HK-2 (cell line): Measurements from ENCODE around the gene UBASH3B.
"Not testable (repeated sequence)": the region's sequence is repeated elsewhere in the genome, so short reads cannot be mapped to it uniquely, and the experiment has no call there.

ENCODE experiments used
- DNase-seq: peaks from one replicate; pipeline ENCODE4 v3.0.0-alpha.2; 2018; ENCODE audit not compliant: unreplicated experiment

The UBASH3B gene

GRCh38 chr11:122709039-122709760, 53.7 kb downstream of the UBASH3B start:
- peak; percentile 54 for DNase-seq

- no peak for DNase-seq
These were observed 55.8 kb downstream of the UBASH3B start for GRCh38 chr11:122711362-122711761.

GRCh38 chr11:122711831-122712381, 56.4 kb downstream of the UBASH3B start:
- no peak for DNase-seq

GRCh38 chr11:122714004-122714403, 58.5 kb downstream of the UBASH3B start:
- DNase-seq, result no peak

- no peak for DNase-seq
These were observed 59.0 kb downstream of the UBASH3B start for GRCh38 chr11:122714484-122714883.

- no peak for DNase-seq
These were observed 60.3 kb downstream of the UBASH3B start for GRCh38 chr11:122715548-122716440.

- no peak for DNase-seq
These were observed 61.8 kb downstream of the UBASH3B start for GRCh38 chr11:122717264-122717867.

- DNase-seq, result no peak
These were observed 64.8 kb downstream of the UBASH3B start for GRCh38 chr11:122720107-122720881.

- DNase-seq, result no peak
These were observed 65.9 kb downstream of the UBASH3B start for GRCh38 chr11:122721201-122721963.

GRCh38 chr11:122721964-122722266, 66.4 kb downstream of the UBASH3B start:
- DNase-seq, result no peak

- DNase-seq, result no peak
These were observed 67.6 kb downstream of the UBASH3B start for GRCh38 chr11:122723106-122723505.

GRCh38 chr11:122723576-122723975, 68.1 kb downstream of the UBASH3B start:
- no peak for DNase-seq

GRCh38 chr11:122724520-122724919, 69.0 kb downstream of the UBASH3B start:
- DNase-seq, result no peak

GRCh38 chr11:122726028-122726427, 70.5 kb downstream of the UBASH3B start:
- DNase-seq, result no peak

- no peak for DNase-seq
These were observed 71.8 kb downstream of the UBASH3B start for GRCh38 chr11:122727101-122727929.

- no peak for DNase-seq
These were observed 73.0 kb downstream of the UBASH3B start for GRCh38 chr11:122728561-122728960.

- no peak for DNase-seq
These were observed 73.6 kb downstream of the UBASH3B start for GRCh38 chr11:122729139-122729538.

- not testable (repeated sequence) for DNase-seq
These were observed 75.2 kb downstream of the UBASH3B start for GRCh38 chr11:122730694-122731093.

GRCh38 chr11:122731500-122731913, 76.0 kb downstream of the UBASH3B start:
- no peak for DNase-seq
